ENCODE measurements around the gene SPEM3. TPM values are rescaled to one million over a fixed set of nuclear protein-coding genes. Genes with fewer than 3 reads are reported as not detected.
A peak's percentile ranks its signal among the peaks of the same experiment; 100 is the strongest.

The SPEM3 gene
- polyA plus RNA-seq, 3 donors from 2014 or later: not detected

DNA sequence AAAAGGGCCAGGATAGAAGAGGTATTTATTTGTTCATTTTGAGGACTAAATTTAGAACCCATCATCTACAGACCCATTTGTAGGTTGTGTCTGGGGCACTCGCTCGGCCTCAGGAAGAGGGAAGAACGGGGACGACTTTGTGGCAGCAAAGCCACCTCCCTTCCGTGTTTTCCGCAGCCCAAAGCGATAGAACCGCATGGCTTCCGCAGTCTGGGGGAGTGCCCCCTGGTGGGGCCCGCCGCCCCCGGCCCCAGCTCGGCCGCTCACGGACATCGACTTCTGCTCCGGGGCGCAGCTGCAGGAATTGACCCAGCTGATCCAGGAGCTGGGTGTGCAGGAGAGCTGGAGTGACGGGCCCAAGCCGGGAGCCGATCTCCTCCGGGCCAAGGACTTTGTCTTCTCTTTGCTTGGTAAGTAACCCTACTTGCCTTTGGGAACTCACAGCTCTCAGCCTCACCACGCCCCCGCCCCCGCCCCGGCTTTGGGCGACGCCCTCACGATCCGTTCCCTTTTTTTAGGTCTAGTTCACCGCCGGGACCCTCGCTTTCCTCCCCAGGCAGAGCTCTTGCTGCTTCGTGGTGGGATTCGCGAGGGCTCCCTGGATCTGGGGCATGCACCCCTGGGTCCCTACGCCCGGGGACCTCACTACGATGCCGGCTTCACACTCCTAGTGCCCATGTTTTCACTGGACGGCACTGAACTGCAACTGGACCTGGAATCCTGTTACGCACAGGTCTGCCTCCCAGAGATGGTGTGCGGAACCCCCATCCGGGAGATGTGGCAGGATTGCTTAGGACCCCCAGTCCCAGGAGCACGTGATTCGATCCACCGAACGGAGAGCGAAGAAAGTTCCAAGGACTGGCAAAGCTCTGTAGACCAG, 7.3 kb downstream of the SPEM3 start:
- Mint-ChIP-seq H3K9me3 (no peaks in the 10 kb centered on the region), H3K27ac (peak overlapping the region; percentile 90 to 97 (median 95)), H3K27me3 (ENCODE audit: low read depth in 3 of 3) (peaks cover 27 to 29% (median 28%) of the 10 kb centered on the region in 3 donors), H3K4me3 (peak overlapping the region; percentile 93 to 96 (median 96)), H3K4me1 (peaks cover 38 to 40% of the 10 kb centered on the region in 2 donors), H3K36me3 (peaks cover 7 to 10% (median 10%) of the 10 kb centered on the region in 3 donors)
- DNase-seq: no peak

GRCh38 chr17:7436556-7437368, 8.1 kb downstream of the SPEM3 start:
- DNase-seq: peak; percentile 75 to 82 (median 79)
- peaks cover 38 to 40% of the 10 kb centered on the region in 2 donors for H3K4me1 Mint-ChIP-seq
- peak overlapping the region; percentile 93 to 96 (median 96) for H3K4me3 Mint-ChIP-seq
- H3K36me3 Mint-ChIP-seq: peaks cover 7 to 10% (median 10%) of the 10 kb centered on the region in 3 donors
- peak overlapping the region; percentile 86 to 95 (median 89) for H3K27ac Mint-ChIP-seq
- peaks cover 27 to 30% (median 27%) of the 10 kb centered on the region in 3 donors for H3K27me3 Mint-ChIP-seq (ENCODE audit: low read depth in 3 of 3)
- H3K9me3 Mint-ChIP-seq: no peaks in the 10 kb centered on the region

GRCh38 chr17:7437369-7437863, 8.8 kb downstream of the SPEM3 start:
- no peak for DNase-seq
- Mint-ChIP-seq H3K36me3 (peaks cover 7 to 12% (median 10%) of the 10 kb centered on the region in 3 donors), H3K9me3 (no peaks in the 10 kb centered on the region), H3K4me1 (peaks cover 38 to 40% of the 10 kb centered on the region in 2 donors), H3K4me3 (peak overlapping the region; percentile 43 to 86 (median 66)), H3K27me3 (ENCODE audit: low read depth in 3 of 3) (peaks cover 29 to 32% (median 31%) of the 10 kb centered on the region in 3 donors), H3K27ac (no peak overlapping the region)

DNA sequence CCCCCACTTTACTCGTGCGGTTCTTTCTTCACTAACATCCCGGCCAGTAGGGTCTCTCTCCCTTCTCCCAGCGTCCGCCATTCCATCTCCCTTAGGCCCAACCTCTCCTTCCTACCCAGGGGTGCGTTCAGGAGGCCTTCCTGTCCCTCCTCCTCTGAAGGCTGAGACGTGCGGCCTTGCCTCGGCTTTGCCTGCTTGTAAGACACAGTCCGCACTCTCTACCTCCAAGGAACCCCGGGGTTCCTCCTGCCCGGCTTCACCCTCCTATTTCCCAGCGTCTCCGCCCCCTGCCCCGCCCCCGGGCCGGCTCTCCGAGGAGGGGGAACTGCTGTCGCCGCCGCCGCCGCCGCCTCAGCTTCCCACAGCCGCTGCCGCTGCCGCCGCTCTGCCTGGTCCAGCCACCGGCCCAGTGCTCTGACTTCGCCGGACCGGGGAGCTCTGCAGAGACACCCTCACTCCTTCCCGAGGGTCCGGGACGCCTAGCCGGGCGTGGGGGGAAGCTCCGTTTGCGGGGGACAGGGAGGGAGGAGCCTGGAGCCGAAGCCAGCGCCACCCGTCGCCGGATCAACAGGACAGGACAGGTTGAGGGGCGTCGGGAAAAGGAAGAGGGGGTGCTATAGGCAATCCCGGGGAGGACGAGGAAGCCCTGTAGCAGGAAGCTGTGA, 9.4 kb downstream of the SPEM3 start:
- no peak for DNase-seq
- Mint-ChIP-seq H3K9me3 (peaks cover 0 to 1% (median 0%) of the 10 kb centered on the region in 6 donors), H3K27ac (peak overlapping the region in 2 of 6 donors; percentile 21 to 72), H3K4me1 (peaks cover 38 to 40% of the 10 kb centered on the region in 2 donors), H3K27me3 (ENCODE audit: low read depth in 3 of 3) (peaks cover 29 to 34% (median 33%) of the 10 kb centered on the region in 3 donors), H3K36me3 (peaks cover 7 to 13% (median 10%) of the 10 kb centered on the region in 3 donors), H3K4me3 (peak overlapping the region; percentile 56 to 86 (median 66))

DNA sequence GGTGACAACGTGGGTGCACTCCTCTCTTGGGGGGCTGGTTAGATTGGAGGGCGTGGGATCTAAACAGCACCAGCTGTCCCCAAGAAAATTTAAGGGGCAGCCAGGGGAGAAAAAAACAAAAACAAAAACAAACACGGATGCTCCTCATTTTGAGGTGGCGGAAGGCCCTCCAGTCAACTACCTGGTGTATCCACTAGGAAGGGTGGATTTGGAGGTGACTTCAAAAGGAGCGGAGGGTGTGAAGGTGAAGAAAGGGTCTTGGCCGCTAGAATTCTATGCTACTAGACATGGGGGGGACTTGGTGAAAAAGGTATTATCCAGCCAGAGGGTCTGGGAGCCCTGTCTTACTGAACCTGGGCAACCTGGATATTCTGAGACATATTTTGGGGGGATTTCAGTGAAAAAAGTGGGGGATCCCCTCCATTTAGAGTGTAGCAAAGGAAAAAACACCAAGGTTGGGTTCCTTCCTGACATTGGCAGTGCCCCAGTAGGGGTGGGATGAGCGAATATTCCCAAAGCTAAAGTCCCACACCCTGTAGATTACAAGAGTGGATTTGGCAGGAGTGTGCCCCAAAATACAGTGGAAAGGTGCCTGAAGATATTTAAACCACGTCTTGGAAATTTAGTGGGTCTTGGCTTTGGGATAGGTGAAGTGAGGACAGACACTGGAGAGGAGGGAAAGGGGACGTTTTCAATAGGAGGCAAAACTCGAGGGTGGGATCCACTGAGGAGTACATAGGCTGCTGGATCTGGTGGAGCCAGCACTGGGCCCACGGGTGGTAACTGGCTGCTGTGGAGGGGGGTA, 10.2 kb downstream of the SPEM3 start:
- peaks cover 0 to 1% (median 0%) of the 10 kb centered on the region in 6 donors for H3K9me3 Mint-ChIP-seq
- H3K27ac Mint-ChIP-seq: peak overlapping the region in 1 of 6 donors; percentile 13
- DNase-seq: no peak
- H3K4me3 Mint-ChIP-seq: peak overlapping the region; percentile 53 to 69 (median 56)
- peaks cover 38 to 40% of the 10 kb centered on the region in 2 donors for H3K4me1 Mint-ChIP-seq
- H3K27me3 Mint-ChIP-seq (ENCODE audit: low read depth in 3 of 3): peaks cover 33 to 34% (median 34%) of the 10 kb centered on the region in 3 donors
- peaks cover 7 to 13% (median 10%) of the 10 kb centered on the region in 3 donors for H3K36me3 Mint-ChIP-seq

- peaks cover 0 to 1% (median 0%) of the 10 kb centered on the region in 6 donors for H3K9me3 Mint-ChIP-seq
- H3K27ac Mint-ChIP-seq: peak within 1 kb of the TSS in 1 of 6 donors; percentile 13
- DNase-seq: no peak
- H3K27me3 Mint-ChIP-seq (ENCODE audit: low read depth in 3 of 3): peaks cover 33 to 36% (median 34%) of the 10 kb centered on the region in 3 donors
- peaks cover 39 to 40% of the 10 kb centered on the region in 2 donors for H3K4me1 Mint-ChIP-seq
- peaks cover 7 to 13% (median 10%) of the 10 kb centered on the region in 3 donors for H3K36me3 Mint-ChIP-seq
- H3K4me3 Mint-ChIP-seq: peak within 1 kb of the TSS; percentile 53 to 72 (median 60)
Observed at GRCh38 chr17:7439462-7440112, 10.9 kb downstream of the SPEM3 start, which contains the start of gene FGF11. FGF11 (plus strand) TSS chr17:7439512; CDS start chr17:7439621, 109 bp downstream.

DNA sequence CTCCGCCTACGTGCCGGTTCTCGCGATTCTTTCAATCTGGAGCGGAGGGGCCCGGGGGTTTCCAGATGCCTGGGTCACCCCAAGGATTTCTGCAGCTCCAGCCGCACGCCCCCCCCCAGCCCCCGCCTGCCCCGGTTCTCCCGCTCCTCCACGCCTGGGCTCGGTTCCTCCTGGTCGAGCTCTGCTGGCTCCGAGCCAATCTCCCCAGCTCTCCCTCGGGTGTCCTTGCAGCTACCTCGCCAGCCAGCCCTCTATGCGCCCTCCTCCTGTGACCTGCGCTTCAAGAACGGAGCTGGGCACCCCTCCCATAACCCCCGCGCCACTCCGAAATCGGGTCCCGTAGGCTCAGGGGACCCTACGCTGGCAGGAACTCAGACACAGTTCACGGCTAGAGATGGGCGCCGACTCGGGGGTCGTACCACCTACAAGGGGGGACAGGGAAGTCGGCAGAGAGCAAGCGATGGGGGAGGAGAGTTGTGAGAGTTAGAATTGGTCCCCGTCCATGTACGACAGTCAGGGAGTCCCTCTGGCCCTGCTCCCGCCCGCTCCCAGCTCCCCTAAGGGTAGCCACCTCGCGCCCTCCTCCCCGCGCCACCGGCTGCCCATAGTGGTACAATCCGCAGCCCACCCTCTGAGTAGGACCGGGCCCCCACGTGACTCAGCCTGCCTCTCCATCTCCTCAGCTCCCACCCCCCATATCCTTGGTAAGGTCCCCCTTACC, 11.6 kb downstream of the SPEM3 start:
- peaks cover 7 to 13% (median 10%) of the 10 kb centered on the region in 3 donors for H3K36me3 Mint-ChIP-seq
- no peak overlapping the region for H3K27ac Mint-ChIP-seq
- DNase-seq: no peak
- H3K4me1 Mint-ChIP-seq: peaks cover 36 to 37% of the 10 kb centered on the region in 2 donors
- H3K4me3 Mint-ChIP-seq: peak overlapping the region in 3 of 5 donors; percentile 34 to 72 (median 66)
- peaks cover 28 to 36% (median 31%) of the 10 kb centered on the region in 3 donors for H3K27me3 Mint-ChIP-seq (ENCODE audit: low read depth in 3 of 3)
- peaks cover 0 to 1% (median 0%) of the 10 kb centered on the region in 6 donors for H3K9me3 Mint-ChIP-seq

DNA sequence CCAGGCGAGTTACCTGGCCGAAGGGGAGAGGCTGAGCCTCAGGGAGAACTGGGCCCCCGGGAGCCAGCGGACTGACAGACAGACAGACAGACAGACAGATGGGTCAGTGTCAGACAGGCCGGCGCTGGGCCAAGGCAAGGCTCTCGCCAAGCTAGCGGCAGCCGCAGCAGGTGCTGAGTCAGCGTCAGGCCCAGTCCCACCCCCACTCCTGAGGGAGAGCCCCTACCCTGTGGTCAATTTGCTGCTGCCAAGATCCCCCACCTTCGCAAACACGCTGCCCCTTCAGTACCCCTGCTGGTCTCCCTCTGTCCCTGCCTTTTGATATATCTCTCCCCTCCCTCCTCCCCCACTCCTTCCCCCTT, 12.2 kb downstream of the SPEM3 start:
- peaks cover 28 to 38% (median 29%) of the 10 kb centered on the region in 3 donors for H3K27me3 Mint-ChIP-seq (ENCODE audit: low read depth in 3 of 3)
- H3K36me3 Mint-ChIP-seq: peaks cover 7 to 13% (median 10%) of the 10 kb centered on the region in 3 donors
- peaks cover 0 to 1% (median 0%) of the 10 kb centered on the region in 6 donors for H3K9me3 Mint-ChIP-seq
- peaks cover 39% of the 10 kb centered on the region in 2 donors for H3K4me1 Mint-ChIP-seq
- no peak overlapping the region for H3K27ac Mint-ChIP-seq
- DNase-seq: no peak
- no peak overlapping the region for H3K4me3 Mint-ChIP-seq

GRCh38 chr17:7441266-7441665, 12.6 kb downstream of the SPEM3 start:
- Mint-ChIP-seq H3K36me3 (peaks cover 10 to 13% (median 11%) of the 10 kb centered on the region in 3 donors), H3K4me3 (no peak overlapping the region), H3K27me3 (ENCODE audit: low read depth in 3 of 3) (peaks cover 27 to 38% (median 31%) of the 10 kb centered on the region in 3 donors), H3K9me3 (peaks cover 0 to 1% (median 0%) of the 10 kb centered on the region in 6 donors), H3K27ac (no peak overlapping the region), H3K4me1 (peaks cover 39% of the 10 kb centered on the region in 2 donors)
- DNase-seq: no peak

DNA sequence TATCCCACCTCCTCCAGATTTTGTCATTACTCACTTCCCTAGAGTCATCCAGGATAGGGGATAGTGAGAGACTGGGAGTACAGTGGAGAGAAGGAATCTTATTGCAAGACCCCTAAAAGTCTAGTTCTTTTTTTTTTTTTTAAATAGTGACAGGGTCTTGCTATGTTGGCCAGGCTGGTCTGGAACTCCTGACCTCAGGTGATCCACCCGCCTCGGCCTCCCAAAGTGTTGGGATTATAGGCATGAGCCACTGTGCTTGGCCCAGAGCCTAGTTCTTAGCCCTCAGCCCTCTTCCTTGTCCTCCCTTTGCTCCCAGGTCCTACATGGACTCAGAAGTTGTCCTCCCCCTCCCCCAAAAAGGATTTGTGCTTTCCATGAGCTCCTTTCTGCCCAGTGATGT, 13.5 kb downstream of the SPEM3 start:
- Mint-ChIP-seq H3K27me3 (ENCODE audit: low read depth in 3 of 3) (peaks cover 28 to 39% (median 33%) of the 10 kb centered on the region in 3 donors), H3K9me3 (peaks cover 0 to 1% (median 0%) of the 10 kb centered on the region in 6 donors), H3K27ac (peak overlapping the region in 1 of 6 donors; percentile 30), H3K36me3 (peaks cover 10 to 13% (median 11%) of the 10 kb centered on the region in 3 donors), H3K4me3 (peak overlapping the region in 1 of 5 donors; percentile 7), H3K4me1 (peaks cover 33% of the 10 kb centered on the region in 2 donors)
- no peak for DNase-seq
